GM18907 (cell line): ENCODE data around the gene METTL26.

Experiments used
- ATAC-seq: cut with Tn5 transposase; IDR thresholded peaks from one replicate; pipeline ENCODE4 v1.9.1; 2021; ENCODE audit warnings: mild to moderate bottlenecking, moderate library complexity; ENCODE audit not compliant: unreplicated experiment

Gene METTL26

DNA sequence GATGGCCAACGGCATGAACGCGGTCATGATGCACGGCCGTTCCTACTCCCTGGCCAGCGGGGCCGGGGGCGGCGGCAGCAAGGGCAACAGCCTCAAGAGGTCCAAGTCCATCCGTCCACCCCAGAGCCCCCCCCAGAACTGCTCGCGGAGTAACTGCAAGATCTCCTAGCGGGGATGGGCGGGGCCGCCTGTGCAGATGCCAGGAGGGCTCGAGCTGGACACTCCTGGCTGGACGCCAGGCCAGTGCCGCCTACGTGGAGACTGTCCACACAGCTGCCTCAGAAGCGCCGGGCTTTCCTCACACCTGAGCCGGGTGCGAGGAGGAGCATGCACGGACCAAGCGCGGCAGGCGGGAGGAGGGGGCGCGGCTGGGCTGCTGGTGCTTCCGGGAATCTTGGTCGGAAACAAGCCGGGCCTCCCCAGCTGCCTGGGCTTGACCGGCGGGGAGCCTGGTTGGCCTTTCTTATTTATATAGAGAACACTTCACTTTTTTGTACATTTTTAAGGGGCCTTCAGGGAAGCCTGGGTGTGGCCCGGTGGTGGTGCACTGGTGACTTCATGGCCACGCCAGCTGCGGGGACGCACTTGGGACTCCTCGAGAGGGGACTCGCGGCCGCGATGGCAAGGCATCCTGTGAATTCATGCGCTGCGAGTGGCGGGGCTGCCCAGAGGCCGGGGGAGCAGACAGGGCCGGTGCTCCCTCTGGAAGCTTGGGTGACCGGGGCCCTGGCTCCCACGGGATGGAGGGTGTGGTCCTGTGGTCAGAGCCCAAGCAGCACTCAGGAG lies 8.5 kb downstream of the METTL26 start:
- no peak for ATAC-seq

DNA sequence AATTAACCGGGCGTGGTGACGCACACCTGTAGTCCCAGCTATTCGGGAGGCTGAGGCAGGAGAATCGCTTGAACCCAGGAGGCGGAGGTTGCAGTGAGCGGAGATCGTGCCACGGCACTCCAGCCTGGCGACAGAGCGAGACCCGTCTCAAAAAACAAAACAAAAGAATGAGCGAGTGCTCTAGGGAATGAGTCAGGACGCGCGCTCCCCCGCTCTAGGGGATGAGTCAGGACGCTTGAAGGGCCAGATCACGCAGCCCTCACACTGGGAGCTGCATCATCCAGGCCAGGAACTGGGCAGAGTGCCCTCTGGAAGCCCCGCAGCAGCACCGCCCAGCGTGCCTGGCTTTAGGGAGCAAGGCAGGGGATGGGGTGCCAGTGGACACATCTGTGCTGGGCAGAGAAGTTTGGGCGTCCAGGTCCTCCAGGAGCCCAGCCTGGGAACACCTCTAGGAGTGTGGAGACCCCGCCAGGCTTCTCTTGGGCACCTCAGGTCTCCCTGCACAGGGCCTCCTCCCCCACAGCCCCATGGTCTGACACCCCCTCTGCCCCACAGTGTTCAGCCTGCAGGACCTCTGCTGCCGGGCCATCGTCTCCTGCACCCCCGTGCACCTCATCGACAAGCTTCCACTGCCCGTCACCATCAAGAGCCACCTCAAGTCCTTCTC lies 9.2 kb downstream of the METTL26 start:
- no peak for ATAC-seq

DNA sequence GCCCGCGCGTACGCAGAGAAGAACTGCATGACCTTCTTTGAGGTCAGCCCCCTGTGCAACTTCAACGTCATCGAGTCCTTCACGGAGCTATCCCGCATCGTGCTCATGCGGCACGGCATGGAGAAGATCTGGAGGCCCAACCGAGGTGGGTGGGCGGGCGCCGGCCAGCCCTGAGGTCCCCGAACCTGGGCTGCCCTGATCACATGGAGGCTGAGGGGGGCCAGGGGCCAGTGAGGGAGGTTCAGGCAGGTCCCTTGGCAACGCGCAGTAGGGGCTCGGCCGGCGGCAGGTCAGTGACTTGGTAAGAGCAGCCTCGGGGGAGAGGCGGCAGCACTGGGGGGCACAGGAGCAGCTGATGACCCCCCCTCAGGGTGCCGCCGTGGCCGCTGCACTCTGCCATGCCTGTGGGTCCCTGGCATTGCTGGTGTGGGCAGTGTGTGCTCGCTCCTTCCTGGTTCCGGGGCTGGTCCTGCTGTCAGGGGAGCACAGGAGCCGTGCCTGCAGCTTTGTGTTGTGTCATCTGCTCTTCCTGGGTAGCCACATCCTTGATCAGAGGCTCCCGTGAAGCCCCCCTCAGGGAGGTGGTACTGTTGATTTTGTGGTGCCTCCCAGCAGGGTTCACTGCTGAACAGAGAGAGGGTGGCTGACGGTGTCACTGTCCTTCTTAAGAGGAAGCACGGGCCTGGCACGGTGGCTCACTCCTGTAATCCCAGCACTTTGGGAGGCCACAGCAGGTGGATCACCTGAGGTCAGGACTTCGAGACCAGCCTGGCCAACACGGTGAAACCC lies 9.9 kb downstream of the METTL26 start:
- no peak for ATAC-seq

DNA sequence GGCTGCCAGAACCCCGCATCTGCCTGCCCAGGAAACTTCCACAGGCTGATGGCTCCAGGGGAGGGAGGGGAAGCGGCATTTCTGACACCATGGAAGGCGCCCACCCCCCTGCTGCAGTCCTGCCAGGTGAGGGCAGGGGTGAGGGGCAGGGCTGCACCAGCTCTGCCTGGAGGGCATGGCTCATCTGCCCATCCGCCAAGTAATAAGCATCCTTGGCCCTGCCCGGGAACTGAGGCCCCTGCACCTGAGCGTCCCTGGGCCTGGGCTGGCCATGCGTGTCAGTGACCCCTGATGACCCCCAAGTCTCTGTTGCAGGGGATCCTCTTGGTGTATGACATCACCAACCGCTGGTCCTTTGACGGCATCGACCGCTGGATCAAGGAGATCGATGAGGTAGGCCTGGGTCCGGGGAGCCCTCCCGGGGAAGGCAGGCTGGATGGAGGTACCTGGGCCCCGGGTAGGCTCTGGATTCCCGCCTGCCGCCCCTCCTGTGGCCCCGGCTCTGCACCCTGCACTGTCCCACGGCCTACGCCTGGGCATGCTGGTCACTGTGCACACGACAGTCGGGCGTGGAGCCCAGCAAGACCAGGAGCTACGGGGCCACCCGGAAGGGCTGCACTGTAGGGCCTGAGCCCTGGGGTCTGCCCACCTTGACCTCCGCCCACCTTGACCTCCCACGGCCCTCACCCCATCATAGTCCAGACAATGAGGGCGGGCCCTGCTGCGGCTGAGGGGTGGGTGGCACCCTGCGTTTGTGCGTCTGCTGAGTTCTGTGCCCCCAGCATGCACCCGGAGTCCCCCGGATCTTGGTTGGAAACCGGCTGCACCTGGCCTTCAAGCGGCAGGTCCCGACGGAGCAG lies 10.8 kb downstream of the METTL26 start:
- ATAC-seq, result no peak

DNA sequence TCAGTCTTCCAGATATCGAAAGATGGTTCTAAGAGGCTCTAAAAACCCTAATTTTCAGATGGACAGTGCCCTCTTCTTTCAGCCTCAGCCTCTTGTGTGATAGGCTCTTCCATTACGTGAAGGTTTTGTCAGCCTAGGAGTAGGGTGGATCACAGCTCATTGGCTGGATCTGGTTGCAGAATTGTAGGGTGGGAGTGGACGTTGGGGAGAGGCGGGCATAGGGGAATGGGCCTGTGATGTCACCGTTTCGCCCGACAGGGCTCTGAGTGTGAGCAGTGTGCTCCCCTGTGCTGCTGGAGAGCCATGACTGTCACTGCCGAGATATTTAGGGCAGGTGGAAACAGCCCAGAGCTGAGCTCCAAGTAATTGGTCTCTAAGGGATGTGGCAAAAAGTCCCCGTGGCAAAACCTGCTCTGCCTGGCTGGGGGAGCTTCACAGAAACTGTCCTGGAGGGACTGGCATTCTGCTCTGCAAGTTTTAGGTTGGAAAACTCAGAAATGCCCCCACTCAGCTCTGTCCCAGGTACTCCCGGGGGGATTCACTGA lies 11.5 kb downstream of the METTL26 start:
- no peak for ATAC-seq

DNA sequence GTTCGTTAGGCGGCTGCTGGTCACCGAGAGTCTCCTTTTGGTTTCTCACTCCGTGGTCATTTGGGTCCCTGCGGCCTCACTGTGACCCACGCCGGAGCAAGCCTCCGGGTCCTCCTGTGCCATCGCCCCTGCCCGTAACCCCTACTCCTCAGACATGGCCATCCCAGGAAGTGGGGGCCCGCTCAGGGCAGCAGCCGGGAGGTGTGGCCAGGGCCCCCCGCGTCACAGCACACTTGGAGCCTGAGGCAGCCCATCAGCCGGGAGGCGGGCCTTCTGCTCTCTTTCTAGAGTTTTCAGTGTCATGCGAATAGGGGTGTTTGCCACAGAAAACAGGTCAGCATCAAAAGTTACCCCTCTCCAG lies 13.2 kb downstream of the METTL26 start:
- no peak for ATAC-seq

DNA sequence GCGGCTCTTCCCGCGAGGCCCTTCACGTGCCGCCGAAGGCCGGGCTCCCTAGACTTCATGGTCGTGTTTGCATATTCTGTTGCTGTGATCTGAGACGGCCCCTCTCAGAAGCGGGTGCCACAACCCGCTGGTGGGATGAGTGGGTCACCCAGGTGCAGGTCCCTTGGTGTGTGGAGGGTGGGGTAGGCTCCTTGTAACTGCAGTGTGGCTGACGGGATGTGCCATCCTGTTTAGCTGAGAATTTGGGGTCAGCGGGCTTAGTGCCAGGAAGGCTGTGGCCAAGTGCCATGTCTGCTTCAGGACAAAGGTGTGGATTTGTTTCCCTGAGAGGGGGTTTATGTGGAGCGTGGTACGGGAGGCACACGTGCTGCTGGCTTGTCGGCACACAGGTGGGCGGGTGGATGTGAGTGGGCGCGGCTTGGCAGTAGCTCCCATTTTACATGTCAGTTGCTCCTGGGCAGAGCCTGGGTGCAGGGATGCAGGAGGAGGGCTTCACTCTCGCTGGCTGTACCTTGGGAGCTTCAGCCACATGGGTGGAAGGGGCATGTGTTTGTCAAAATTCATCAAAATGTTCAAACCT lies 14.5 kb downstream of the METTL26 start:
- no peak for ATAC-seq

DNA sequence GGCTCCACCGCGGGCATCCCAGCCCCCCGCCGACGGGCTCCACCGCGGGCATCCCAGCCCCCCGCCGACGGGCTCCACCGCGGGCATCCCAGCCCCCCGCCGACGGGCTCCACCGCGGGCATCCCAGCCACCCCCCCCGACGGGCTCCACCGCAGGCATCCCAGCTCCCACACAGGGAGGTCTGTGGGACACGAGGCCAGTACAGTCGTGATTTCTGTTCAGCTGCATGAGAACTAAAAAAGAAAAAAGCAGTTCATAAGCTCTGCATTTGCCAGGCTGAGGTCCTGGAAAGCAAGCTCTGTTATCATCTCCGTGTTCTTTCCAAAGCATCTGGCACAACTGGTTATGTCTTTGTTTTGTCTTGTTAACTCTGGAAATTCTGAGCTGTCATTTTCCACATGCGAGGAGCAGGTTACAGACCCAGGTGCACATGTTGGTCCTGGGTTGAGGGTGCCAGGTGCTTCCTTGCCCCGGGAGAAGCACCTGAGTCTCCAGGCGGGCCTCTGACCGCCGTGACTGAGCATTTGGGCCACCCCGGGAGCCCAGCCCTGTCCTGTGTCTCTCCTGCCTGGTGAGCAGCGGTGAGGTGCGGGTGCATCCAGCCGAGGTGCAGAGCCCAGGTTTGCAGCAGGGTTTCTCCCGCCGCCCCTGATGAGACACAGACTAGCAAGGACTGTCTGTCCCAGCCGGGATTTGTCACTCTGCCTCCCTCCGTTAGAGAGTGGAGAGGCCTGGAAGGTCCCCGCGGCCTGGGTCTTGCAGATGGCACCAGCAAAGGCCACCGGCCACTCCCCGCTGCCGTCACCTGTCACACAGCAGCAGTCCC lies 15.2 kb downstream of the METTL26 start:
- ATAC-seq, result no peak

DNA sequence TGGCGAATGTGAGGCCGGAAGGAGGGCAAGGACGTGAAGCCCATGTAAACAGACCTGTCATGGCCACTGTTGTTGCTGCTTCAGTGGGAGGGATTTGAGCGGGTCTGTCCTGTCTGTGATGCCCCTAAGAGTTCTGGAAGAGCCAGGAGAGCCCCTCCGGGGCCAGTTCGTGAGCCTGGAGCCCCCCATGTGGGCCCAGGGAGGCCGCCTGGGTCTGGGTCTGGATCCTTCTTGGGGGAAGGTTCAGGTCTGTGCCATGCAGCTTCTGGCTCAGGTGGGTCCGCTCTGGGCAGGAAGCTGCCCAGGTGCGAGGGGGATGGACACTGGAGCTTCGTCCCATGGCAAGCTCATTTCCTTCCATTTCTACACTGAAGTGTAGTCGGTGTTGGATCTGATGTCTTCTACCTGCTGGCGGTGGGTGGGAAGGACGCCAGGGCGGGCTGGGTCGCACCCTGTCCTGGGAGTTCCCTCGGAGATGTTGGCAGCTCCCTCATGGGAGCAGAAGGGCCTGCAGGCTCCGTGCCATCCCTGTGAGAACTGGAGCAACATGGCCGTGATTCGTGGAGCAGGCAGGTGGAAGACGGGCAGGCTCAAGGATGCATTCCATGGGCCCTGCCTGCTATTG lies 16.5 kb downstream of the METTL26 start:
- no peak for ATAC-seq

DNA sequence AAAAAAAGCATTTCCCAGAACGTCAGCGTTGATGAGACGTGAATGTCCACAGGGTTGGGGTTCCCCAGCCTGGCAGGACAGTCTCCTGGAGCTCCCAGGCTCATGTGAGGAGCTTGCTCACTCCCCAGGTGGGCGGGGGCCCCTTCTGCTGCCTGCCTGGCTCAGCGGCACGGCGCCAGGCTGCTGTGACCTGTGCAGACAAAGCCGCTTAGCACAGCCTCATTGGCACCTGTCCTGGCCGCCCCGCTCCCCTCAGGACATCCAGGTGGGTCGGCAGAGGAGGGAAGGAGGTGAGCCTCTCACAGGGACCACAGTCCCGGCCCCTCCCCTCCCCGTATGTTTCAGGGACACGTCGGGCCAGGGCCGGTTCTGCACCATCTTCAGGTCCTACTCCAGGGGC lies 18.2 kb downstream of the METTL26 start:
- ATAC-seq, result no peak

DNA sequence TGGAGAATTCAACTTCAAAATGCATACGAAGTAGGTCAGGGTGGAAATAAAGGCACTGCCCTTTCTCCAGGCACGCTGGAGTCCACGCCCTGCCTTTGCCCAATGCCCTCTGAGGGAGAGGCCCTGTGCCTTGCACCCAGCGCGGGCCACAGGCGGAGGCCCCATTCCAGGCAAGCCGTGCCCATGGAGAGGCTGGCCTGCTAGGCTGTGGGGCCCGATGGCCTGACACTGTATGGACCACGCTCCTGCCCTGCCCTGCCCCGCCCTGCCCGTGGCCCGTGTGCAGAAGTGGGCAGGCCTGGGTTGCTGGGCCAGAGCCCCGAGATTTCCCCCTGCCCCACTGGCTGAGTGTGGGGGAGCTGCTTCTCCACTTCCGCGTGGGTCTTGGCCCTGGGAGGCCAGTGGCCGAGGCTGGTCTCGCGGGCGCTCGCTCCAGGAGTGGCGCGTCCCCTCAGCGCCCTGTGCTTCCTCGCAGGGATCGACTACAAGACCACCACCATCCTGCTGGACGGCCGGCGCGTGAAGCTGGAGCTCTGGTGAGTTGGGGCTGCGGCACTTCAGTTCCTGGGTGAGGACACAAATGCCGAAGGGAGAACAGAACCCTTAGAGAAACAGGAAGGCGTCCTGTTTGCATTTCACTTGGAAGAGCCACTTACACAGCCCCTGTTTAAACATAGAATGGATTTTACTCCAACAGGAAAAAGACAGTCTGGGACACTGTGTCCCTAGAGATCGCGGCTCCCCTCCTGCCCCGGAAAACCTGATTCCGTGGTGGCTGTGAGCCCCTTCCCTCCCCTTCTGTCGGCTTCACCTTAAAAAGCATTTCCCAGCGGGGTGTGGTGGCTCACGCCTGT lies 19.1 kb downstream of the METTL26 start:
- no peak for ATAC-seq

DNA sequence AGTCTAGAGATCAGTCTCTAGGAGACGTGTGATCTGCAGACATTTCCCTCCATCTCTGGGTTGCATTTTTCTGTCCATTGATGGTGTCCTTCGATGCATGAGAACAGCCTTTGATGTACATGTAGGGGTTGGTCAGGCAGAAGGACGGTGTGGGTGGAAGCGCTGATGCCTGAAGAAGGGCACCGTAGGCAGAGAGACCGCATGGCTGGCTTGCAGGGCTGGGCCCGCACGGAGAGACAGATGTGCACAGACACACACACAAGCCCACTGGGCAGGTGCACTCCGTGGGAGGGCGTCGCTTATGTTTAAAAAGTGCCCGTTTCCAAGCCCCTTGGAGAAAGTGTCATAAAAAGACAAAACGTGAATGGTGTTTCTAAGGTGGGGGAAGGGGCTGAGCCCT lies 21.0 kb downstream of the METTL26 start:
- no peak for ATAC-seq

DNA sequence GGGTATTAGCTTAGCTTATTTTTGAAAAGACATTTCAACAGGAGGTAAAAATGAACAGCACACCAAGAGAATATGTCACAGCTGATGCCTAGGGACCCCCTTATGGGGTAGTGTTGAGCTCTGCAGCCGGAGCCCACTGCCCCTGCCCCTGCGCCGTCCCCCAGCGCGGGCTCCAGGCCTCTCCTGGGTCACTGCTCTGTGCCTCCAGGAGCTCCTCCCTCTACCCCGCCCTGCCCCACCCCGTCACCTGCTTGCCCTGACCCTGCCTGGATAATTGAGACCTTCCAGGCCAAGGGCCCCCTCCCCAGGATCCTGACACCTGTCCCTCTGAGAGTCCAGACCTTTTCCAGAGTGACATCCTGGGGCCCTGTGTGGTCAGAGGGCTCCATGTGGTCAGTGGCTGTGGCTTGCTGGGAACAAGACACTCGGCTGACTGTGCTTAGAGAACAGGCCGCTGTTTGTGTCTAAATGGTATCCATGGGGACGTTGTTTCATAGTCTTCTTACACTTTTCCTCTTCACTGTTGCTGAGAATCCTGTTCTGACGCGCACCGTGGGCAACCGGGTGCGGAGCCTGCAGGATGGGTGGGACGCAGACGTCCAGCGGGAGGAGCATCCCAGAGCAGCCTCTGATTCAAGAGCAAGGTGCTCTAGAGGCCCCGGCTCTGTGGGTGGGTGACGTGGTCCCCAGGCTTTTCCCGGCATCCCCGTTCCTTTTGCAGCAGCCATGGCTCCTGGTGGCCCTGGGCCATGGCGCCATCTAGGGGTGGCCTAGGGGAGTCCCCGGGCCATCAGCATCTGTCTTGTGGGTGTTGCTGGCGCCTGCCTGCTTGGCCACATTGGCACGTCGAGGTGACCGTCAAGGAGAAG lies 25.4 kb downstream of the METTL26 start:
- ATAC-seq, result no peak

DNA sequence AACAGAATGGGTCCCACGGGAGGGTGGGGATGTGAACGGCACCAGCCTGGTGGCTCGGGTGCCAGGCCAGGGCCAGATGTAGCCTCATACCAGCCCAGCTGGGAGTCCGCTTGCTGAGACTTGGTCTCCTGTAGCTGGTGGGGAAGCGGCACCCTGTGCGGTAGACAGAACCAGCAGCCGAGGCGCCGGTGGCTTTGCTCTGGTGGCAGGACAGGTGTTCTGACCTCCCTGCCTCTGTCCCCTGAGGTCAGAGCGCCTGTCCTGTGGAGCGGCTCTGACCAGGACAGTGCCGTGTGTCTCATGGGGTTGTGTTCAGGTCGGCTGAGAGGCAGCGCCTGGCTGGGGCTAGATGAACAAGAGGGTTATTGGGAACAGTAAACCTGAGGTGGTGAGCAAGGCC lies 26.1 kb downstream of the METTL26 start:
- no peak for ATAC-seq

DNA sequence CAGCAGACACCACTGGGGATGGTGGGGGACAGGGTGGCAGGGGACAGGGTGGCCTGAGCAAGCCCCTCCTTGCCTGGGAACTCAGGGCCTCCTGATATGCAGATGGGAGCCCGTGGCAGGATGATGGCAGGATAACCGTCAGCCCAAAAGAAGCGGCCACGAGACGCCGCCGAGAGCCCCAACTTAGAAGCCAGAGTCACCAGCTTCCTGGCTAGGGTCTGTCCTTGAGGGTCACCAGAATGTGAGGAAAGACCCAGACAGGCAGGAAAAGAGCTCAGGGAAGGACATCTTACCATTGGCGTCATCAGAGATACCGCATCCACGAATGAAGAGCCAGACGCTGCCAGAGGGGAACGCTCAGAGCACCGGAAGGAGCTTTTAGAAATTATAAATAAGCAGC lies 26.8 kb downstream of the METTL26 start:
- ATAC-seq, result no peak

DNA sequence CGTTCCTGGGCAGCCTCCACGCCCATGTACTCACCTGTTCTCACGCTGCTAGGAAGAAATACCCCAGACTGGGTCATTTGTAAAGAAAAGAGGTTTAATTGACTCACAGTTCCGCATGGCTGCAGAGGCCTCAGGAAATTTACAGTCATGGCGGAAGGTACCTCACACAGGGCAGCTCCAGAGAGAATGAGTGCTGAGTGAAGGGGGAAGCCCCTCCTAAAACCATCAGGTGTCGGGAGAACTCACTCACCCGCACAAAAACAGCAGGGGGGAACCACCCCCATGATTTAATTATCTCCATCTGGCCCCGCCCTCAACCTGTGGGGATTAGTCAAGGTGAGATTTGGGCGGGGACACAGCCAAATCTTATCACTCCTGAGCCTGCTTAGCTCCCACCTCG lies 28.1 kb downstream of the METTL26 start:
- no peak for ATAC-seq

DNA sequence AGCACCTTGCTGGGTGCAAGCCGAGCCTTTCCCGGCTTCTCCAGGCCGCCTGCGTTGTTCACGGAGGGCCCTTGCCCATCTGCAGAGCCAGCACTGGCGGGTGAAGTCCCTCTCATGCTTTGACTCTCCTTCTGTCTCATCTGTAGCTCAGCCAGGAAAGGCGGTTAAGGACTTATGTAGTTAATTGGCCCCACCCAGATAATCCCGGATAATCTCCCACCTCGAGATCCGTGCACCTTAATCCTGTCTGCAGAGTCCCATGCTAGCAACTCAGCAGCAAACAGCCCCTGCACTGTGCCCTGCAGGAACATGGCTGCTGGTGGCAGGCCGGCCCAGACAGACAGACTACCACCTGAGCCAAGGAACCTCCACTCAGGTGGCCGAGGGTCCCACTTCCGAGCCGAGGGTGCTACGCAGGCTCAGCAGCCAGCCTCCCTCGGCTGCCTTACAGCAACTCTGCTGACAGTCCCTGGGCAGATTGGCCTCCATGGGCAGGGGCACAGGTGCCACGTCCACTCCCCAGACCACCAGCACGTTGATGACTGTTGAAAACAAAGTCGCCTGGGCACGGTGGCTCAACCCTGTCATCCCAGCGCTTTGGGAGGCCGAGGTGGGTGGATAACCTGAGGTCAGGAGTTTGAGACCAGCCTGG lies 29.3 kb downstream of the METTL26 start:
- no peak for ATAC-seq
